Motor neuron (in vitro differentiated cells): Measurements from ENCODE around the gene RNF182. TPM values are rescaled to one million over a fixed set of nuclear protein-coding genes. Genes with fewer than 3 reads are reported as not detected.
A peak's percentile ranks its signal among the peaks of the same experiment; 100 is the strongest.
"Not testable (repeated sequence)": the region's sequence is repeated elsewhere in the genome, so short reads cannot be mapped to it uniquely, and the experiment has no call there.

Experiments used
- ATAC-seq, 8 experiments: fragments of 200-7000 bp; cut with Tn5 transposase; replicated peaks in 6 of 8; 2 replicates each; pipeline ENCODE4 v1.8.0; 2021; ENCODE audit warnings: mild to moderate bottlenecking in 8 of 8, moderate library complexity in 8 of 8
- H3K27ac ChIP-seq, 2 donors: fragments of 250-450 bp; sonication (Bioruptor Pico); 2 replicates each; pipeline ENCODE4 v1.9.0; 2021; ENCODE audit warnings: antibody characterized with exemption in 2 of 2, mild to moderate bottlenecking in 2 of 2, moderate library complexity in 1 of 2
- H3K4me1 ChIP-seq, 2 donors: fragments of 250-450 bp; sonication (Bioruptor Pico); replicated peaks in 1 of 2; 2 replicates each; pipeline ENCODE4 v1.6.1; 2021; ENCODE audit warnings: antibody characterized with exemption in 2 of 2, mild to moderate bottlenecking in 2 of 2, moderate library complexity in 1 of 2
- H3K4me3 ChIP-seq, 5 donors: fragments of 250-450 bp; sonication (Bioruptor Pico); 2 replicates each; pipeline ENCODE4 v1.9.0; 2021; ENCODE audit warnings: antibody characterized with exemption in 5 of 5, mild to moderate bottlenecking in 5 of 5, moderate library complexity in 4 of 5
- WGBS, 10 experiments: fragments of 450-650 bp; shearing (Covaris generic); methylation state at CpG; one replicate each; pipeline ENCODE4 v1.0.0; 2022; 5-methylcytosine and 5-hydroxymethylcytosine counted together
- in situ Hi-C, 9 experiments: fragments of 400-800 bp; cut with MboI; loops; one replicate each; pipeline ENCODE4 v1.15.0; 2021; ENCODE audit warnings: low sequenced_read_pairs in 9 of 9, low pct_unique_long_range_greater_than_20kb in 2 of 9; ENCODE audit not compliant: unreplicated experiment in 9 of 9
- total RNA-seq, 8 experiments: library from RNA; unstranded; fragments of 300-600 nt; gene quantifications; 2 replicates each; pipeline versions ENCODE4 v1.2.3 to v1.2.4, GENCODE V29; 2022

The RNF182 gene
- total RNA-seq, 8 experiments from 2014 or later = 1.3 to 12.1 (median 4.5) TPM; not detected in 2

DNA sequence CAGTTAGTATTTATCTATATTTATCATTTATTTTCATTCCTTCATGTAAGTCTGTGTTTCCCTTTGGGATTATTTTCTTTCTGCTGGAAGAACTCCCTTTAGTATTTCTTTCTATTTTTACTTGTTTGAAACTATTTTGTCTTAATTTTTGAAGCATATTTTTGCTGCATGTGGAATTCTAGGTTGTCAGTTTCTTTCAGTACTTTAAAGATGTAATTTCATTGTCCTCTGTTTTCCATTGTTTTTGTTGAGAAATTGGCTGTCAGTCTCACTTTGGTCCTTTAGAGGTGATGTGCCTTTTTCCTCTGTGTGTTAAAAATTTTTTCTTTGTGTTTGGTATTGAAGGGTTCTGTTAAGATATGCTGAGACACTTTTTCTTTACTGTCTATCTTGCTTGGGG, 17.1 kb downstream of the RNF182 start:
- Histone ChIP-seq H3K27ac (no peak overlapping the region), H3K4me1 (no peaks in the 10 kb centered on the region), H3K4me3 (no peak overlapping the region)
- ATAC-seq = no peak
- in situ Hi-C loops = no loop called here

DNA sequence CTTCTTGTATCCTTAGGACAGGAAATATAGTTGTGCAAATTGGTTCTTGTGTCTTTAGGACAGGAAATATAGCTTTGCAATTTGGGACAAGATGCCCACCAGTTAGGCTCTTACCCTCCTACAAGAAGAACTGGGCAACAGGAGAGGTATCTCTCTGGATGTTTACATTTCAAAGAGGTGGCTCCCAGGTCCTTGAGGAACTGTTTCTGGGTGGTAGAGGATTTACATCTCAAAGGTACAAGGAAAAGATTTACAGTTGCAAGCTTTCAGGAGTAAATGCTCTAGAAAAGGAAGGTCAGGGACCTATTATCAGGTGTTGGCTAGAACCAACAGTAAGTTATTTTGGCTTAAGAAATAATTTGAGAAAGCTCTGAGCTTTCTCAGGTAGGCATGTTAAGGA, 19.2 kb downstream of the RNF182 start:
- no peak for ATAC-seq
- in situ Hi-C loops = no loop called here

DNA sequence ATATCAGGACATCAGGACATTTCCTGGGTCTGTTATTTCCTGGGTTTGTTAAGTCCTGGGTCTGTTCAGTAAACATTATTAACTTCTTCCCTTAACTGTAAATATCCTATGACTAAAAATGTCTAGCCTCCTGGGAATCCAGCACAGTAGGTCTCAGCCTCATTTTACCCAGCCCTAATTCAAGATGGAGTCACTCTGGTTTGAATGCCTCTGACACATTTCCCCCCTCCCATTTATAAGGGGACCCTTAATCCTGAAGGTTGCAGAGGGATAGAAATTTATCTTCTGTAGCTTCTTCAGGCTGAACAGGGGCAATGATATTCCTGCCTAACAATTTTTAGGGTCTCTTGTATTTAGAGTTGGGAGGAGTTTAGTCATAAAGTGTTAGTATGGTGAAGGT, 21.8 kb downstream of the RNF182 start:
- ATAC-seq = no peak
- Histone ChIP-seq H3K4me1 (no peaks in the 10 kb centered on the region), H3K4me3 (no peak overlapping the region), H3K27ac (no peak overlapping the region)
- in situ Hi-C loops = no loop called here

More for the DNA sequence above, 19.2 kb downstream of the RNF182 start:
- Histone ChIP-seq H3K4me3 (no peak overlapping the region), H3K27ac (no peak overlapping the region), H3K4me1 (no peaks in the 10 kb centered on the region)

DNA sequence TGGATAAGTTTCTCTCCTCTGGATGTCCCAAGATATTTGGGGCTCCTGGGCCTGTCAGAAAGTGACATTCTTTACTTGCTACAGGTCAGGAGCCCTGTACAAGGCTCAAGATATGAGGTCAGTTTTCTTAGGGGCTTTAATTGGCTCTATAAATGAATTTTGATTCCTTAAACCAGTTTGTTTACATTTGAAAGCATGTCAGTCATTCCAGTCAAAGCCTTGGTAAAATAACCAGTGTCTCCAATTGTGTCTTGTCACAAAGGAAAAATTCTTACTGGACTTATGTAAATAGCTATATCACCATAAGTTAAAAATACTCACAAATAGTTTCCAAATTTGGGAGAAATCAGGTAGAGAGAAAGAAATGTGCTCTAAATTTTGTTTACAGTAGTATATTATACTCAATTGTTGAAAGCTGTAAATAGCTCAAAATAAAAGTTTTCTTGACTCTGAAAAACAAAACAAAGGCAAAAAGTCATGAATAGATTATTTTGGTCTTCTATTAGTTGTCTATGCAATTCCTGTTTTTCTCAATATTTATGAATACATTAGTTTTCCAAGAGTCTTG, 22.9 kb downstream of the RNF182 start:
- no peaks in the 10 kb centered on the region for H3K4me1 ChIP-seq
- ATAC-seq = no peak
- in situ Hi-C loops = no loop called here
- H3K27ac ChIP-seq = no peak overlapping the region
- H3K4me3 ChIP-seq = no peak overlapping the region

DNA sequence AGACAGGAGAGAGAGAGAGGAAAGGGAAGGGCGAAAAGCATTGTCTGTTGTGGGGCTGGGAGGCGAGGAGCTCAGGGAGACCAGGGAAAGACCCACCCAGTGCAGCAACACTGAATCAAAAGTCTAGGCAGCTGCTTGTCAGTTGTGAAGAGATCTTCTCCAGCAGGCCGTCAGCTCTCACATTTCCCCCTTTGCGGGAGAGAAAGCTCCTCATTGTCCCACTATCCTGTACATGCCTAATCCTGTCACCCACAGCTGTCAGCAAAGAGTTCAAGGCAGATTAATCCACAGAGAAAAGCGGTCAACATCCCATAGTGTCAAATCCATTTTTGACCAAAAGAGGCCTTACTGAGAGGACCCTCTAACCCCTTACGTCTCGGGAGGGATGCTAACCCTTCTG, 27.3 kb downstream of the RNF182 start:
- H3K4me3 ChIP-seq = no peak overlapping the region
- no peak overlapping the region for H3K27ac ChIP-seq
- no peaks in the 10 kb centered on the region for H3K4me1 ChIP-seq
- in situ Hi-C loops = no loop called here
- 20 to 100% (median 72%) methylated on average over 1 to 7 of the region's 7 CpGs; no CpG with 5 or more reads in 3 of the 10 experiments for WGBS, 10 experiments
- ATAC-seq = no peak

DNA sequence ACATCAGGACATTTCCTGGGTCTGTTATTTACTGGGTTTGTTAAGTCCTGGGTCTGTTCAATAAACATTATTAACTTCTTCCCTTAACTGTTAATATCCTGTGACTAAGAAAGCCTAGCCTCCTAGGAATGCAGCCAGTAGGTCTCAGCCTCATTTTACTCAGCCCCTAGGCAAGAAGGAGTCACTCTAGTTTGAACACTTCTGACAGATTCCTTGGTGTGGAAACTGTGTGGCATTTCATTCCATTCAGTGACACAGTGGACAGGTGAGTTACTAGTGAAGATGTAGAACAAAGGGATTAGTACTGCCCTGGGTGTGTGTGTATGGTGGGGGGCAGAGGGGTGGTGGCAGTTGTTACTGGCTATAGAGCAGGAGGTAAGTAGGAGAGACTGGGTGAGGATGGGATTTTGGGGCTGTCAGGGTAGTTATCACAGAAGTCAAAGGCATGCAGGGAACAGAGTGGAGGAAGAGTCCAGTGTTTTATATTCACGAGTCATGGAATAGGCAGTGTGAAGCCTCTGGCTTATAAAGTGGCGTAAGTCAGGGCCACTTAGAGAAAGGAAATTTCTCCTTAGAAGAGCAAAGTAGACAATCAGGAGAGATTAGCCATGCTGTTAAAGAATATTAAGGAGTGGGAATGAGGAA, 28.4 kb downstream of the RNF182 start:
- 83 to 100% (median 100%) methylated on average over 1 to 2 of the region's 2 CpGs; no CpG with 5 or more reads in 3 of the 10 experiments for WGBS, 10 experiments
- Histone ChIP-seq H3K4me3 (no peak overlapping the region), H3K27ac (no peak overlapping the region), H3K4me1 (no peaks in the 10 kb centered on the region)
- in situ Hi-C loops = no loop called here
- ATAC-seq = peak in 1 of 8 experiments; percentile 16

DNA sequence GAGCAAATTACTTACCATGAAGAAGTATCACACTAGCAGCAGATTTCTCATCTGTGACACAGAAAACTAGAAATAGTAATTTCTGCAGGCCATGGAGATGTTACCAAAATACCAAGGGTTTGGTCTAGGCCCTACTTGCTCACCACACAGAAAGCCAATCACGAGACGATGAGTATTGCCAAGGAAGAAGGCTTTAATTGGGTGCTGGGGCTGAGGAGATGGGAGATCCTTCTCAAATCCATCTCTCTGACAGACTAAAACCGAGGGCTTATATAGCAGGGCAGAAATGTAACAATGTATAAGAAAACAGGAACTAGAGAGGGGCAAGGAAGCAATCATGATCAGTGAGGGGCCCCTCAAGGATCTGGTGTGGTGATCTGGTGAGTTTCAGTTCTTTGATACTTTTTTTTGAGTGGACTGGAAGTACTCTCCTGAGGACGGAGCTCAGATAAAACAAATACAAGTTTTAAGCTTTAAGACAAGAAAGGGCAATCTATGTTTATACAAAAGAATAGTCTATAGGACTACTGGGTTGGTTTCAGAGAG, 40.9 kb downstream of the RNF182 start:
- no peak overlapping the region for H3K4me3 ChIP-seq
- no peak overlapping the region for H3K27ac ChIP-seq
- no peaks in the 10 kb centered on the region for H3K4me1 ChIP-seq
- WGBS, 10 experiments = 35 to 100% (median 80%) methylated on average over 1 to 4 of the region's 4 CpGs; no CpG with 5 or more reads in 2 of the 10 experiments
- no peak for ATAC-seq
- in situ Hi-C loops = no loop called here

DNA sequence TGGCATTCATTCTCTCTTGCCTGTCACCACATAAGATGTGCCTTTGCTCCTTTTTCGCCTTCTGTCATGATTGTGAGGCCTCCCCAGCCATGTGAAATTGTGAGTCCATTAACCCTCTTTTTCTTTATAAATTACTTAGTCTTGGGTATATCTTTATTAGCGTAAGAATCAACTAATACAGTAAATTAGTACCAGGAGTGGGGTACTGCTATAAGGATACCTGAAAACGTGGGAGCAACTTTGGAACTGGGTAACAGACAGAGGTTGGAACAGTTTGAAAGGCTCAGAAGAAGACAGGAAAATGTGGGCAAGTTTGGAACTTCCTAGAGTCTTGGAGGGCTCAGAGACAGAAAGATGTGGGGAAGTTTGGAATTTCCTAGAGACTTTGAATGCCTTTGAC, 46.6 kb downstream of the RNF182 start:
- no peak for ATAC-seq
- Histone ChIP-seq H3K4me1 (no peaks in the 10 kb centered on the region), H3K4me3 (no peak overlapping the region), H3K27ac (no peak overlapping the region)
- WGBS, 10 experiments = 58 to 100% (median 88%) methylated on average over 1 to 3 of the region's 3 CpGs; no CpG with 5 or more reads in 1 of the 10 experiments
- in situ Hi-C loops = no loop called here

DNA sequence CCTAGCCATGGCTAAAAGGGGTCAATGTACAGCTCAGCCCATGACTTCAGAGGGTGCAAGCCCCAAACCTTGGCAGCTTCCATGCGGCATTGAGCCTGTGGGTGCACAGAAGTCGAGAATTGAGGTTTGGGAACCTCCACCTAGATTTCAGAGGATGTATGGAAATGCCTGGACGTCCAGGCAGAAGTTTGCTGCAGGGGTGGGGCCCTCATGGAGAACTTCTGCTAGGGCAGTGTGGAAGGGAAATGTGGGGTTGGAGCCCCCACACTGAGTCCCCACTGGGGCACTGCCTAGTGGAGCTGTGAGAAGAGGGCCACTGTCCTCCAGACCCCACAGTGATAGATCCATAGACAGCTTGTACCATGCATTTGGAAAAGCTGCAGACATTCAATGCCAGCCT, 47.9 kb downstream of the RNF182 start:
- H3K4me3 ChIP-seq, ATAC-seq, H3K27ac ChIP-seq, in situ Hi-C loops, H3K4me1 ChIP-seq: not testable (repeated sequence)
- 46 to 66% (median 56%) methylated on average over 2 of the region's 3 CpGs; no CpG with 5 or more reads in 6 of the 10 experiments for WGBS, 10 experiments

DNA sequence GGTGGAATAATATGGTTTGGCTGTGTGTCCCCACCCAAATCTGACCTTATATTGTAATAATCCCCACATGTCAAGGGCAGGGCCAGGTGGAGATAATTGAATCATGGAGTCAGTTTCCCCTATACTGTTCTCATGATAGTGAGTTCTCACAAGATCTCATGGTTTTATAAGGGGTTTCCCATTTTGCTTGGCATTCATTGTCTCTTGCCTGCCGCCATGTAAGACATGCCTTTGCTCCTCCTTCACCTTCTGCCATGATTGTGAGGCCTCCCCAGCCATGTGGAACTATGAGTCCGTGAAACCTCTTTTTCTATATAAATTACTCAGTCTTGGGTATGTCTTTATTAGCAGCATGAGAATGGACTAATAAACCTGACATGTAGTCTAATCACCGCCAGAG, 48.7 kb downstream of the RNF182 start:
- in situ Hi-C loops, ATAC-seq, H3K4me3 ChIP-seq, H3K27ac ChIP-seq, H3K4me1 ChIP-seq: not testable (repeated sequence)
- WGBS, 10 experiments = 50 to 100% (median 86%) methylated on average over 1 to 3 of the region's 3 CpGs; no CpG with 5 or more reads in 1 of the 10 experiments

DNA sequence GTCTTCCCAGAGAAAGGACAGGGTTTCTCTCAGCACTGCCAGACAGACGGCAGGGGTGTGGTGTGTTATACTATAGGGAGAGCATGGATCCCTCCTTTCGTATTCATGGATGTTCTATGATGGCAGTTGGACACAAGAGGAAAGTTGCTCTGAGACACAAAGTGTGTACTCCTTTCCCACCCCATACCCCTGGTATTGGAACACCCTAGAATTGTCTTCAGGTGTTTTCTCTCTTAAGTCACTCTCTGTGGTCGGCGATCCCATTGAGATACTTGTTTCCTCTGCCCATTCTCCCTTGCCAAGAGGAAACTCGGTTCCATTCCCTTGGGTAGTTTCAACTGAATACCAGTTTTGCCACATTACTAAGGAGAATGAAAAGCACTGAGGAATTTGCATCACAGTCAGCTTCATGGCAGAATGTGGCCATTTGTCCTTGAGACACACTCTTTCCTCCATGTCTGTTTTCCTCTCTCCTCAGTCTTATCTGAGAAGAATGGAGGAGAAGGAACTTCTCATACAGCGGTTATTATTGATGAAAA, 53.4 kb downstream of the RNF182 start:
- Histone ChIP-seq H3K27ac (no peak overlapping the region), H3K4me3 (no peak overlapping the region), H3K4me1 (no peaks in the 10 kb centered on the region)
- in situ Hi-C loops = no loop called here
- 64 to 100% (median 86%) methylated on average over 1 to 6 of the region's 6 CpGs; no CpG with 5 or more reads in 1 of the 10 experiments for WGBS, 10 experiments
- ATAC-seq = no peak

DNA sequence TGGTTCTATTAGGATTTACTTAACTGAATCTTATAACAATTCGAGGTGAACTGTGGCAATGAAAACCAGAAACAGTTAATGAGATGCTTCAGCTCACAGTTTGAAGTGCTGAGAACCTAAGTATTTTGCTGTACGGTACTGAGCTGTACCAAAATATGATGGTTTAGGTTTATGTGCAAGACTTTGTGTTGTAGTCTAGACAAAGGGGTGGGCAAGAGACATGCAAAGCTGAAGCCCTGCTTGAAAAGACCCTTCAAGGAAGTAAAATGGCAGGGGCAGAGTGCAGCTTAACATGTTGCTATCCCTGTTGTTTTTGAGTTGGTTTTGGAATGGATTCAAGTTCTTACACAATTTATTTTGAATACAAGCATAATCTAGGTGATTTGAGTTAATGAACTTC, 54.0 kb downstream of the RNF182 start:
- no peak for ATAC-seq
- WGBS, 10 experiments = 0 to 100% (median 68%) methylated on average over 1 to 2 of the region's 2 CpGs; no CpG with 5 or more reads in 2 of the 10 experiments
- Histone ChIP-seq H3K4me1 (no peaks in the 10 kb centered on the region), H3K4me3 (no peak overlapping the region), H3K27ac (no peak overlapping the region)
- in situ Hi-C loops = no loop called here

DNA sequence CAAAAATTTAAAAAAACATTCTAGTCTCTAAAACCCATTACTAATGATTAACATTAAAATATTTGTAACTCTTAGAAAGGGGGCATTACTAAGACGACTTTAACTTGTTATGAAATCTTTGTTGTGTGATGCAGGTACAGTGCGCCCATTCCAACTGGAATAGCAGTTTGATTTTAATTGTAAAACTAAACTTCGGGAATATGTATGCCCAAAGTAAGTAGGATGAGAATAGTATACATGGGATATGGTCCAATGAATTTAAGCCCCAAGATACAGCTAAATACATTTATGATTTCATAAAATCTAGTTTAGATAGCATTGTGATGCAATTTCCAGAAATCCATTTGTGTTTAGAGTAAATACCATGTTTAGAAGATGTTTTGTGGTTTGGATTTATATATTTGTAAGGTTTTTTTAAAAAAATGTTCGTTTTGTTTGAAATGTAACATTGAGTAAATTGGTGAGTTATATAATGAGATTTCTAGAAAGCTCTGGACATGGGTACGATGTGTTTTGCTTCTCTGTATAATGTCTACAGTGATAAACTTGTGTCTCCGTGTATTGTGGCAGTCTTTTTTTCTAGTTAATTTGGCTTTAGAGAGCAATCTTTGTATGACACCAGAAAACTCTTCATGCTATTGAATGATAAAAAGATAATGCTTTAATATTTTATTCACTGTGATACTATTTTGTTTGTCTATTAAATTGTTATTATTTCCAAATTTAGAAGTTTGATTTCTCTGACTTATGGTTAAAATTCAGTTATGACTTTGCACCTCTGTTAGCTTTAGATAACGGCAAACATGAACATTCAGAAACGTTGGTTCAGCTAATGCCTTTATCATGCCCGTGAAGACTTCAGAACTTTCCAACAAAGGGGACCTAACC, 54.8 kb downstream of the RNF182 start:
- in situ Hi-C loops = no loop called here
- WGBS, 10 experiments = 60 to 94% (median 85%) methylated on average over 3 to 9 of the region's 9 CpGs
- no peak for ATAC-seq

More for the DNA sequence above, 54.8 kb downstream of the RNF182 start:
- H3K4me3 ChIP-seq = no peak overlapping the region
- no peak overlapping the region for H3K27ac ChIP-seq
- no peaks in the 10 kb centered on the region for H3K4me1 ChIP-seq
